Astrocyte of the cerebellum (primary cell): ENCODE data around the gene ARHGEF28.

Source experiments
- DNase-seq: peaks from one replicate; pipeline ENCODE4 v3.0.0-alpha.2; 2011; ENCODE audit warnings: low read depth
- H3K4me3 ChIP-seq: 2 replicates; pipeline ENCODE4 v1.5.1; 2011; ENCODE audit warnings: mild to moderate bottlenecking, low read depth, low read length, moderate library complexity
- in situ Hi-C: cut with HindIII; loops from 2 replicates; pipeline ENCODE4 v1.10.0; 2017; ENCODE audit warnings: low sequenced_read_pairs
- TF ChIP-seq, protein P1 (sequence below): IDR thresholded peaks from 2 replicates; pipeline ENCODE4 v1.5.1; 2012; ENCODE audit warnings: low read length, low read depth, moderate library complexity, mild to moderate bottlenecking; ENCODE audit errors: missing control alignments

ARHGEF28 gene

DNA sequence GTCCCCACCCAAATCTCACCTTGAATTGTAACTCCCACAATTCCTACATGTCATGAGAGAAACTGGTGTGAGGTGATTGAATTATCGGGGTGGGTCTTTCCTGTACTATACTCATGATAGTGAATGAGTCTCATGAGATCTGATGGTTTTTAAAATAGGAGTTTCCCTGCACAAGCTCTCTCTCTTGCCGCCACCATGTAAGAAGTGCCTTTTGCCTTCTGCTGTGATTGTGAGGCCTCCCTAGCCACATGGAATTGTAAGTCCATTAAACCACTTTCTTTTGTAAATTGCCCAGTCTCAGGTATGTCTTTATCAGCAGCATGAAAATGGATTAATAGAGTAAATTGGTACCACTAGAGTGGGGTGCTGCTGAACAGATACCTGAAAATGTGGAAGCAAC, 140.9 kb downstream of the ARHGEF28 start:
- TF ChIP-seq, protein P1, sequence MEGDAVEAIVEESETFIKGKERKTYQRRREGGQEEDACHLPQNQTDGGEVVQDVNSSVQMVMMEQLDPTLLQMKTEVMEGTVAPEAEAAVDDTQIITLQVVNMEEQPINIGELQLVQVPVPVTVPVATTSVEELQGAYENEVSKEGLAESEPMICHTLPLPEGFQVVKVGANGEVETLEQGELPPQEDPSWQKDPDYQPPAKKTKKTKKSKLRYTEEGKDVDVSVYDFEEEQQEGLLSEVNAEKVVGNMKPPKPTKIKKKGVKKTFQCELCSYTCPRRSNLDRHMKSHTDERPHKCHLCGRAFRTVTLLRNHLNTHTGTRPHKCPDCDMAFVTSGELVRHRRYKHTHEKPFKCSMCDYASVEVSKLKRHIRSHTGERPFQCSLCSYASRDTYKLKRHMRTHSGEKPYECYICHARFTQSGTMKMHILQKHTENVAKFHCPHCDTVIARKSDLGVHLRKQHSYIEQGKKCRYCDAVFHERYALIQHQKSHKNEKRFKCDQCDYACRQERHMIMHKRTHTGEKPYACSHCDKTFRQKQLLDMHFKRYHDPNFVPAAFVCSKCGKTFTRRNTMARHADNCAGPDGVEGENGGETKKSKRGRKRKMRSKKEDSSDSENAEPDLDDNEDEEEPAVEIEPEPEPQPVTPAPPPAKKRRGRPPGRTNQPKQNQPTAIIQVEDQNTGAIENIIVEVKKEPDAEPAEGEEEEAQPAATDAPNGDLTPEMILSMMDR, result no peak
- no peak overlapping the region for H3K4me3 ChIP-seq
- in situ Hi-C loops, result no loop called here
- no peak for DNase-seq

DNA sequence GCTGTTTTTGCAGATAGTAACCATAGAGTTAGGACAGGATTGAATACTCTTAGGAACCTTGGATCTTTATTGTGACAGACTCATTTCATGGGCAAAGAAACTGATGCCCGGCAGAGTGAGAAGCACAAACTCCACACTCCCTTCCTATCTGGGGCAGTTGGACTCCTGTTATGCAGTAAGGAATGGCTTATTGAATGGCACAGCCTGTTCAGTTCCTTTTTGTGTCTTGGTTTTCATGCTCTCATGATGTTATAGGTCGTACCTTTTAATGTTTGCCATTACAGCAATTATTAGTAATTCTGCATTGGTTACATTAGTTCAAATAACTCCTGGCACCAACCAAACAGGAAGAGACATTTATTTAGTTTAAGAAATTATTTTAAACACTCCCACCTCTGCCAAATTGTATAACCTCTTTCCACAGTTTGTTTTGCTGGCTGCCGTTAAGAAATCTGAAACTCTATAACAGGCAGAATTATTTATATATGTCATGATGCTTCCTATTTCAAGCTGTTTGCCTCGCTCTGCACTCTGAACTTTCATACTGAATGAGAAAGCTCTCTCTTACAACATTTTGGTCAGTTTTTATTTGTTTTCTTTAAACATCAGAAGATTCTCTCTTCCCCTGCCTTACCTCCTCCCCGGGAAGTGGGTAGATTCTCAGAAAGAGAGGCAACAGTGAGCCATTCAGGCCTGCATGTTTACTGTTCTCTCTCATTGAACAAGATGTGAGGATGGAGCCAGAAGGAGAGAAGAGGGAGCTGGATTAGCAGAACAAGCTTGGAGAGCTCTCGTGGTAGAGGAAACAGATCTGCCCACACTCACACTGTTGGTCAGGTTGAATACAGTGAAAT, 144.4 kb downstream of the ARHGEF28 start:
- in situ Hi-C loops, result no loop called here
- TF ChIP-seq, protein P1, result no peak
- DNase-seq, result no peak
- no peak overlapping the region for H3K4me3 ChIP-seq

DNA sequence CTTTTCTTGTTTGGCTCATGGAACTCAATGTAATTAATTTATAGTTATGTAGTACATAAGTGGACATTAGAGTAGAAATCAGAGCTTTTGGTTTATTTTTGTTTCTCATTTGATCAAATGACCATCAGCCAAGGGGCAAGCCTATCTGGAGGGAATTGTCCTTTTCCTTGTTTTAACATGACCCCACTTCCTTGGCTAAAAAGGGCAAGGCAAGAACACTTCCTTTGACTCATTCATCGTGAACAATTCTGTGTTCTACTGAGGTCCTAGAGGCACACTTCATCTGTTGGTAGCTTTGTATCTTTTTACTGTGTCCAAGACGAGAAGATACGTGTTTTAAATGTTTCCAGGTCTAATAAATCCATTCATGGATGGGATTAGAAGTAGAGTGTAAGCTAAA, 148.9 kb downstream of the ARHGEF28 start:
- TF ChIP-seq, protein P1, result no peak
- in situ Hi-C loops, result no loop called here
- no peak overlapping the region for H3K4me3 ChIP-seq
- DNase-seq, result no peak

DNA sequence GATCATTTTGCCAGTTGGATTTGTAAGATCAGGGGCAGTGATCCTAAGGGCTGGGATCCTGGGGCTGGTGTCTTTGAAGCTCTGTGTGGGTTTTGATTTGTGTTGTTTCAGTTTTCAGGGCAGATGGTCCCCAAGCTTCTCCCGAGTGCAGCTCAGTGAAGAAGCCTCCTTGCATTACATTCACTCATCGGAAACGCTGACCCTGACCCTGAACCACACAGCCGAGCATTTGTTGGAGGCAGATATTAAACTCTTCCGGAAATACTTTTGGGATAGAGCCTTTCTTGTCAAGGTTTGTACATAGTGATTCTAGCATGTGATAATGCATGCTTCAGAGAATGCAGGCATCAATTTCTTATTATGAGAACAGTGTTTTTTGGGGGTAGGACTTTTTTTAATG, 150.4 kb downstream of the ARHGEF28 start:
- H3K4me3 ChIP-seq, result no peak overlapping the region
- in situ Hi-C loops, result no loop called here
- DNase-seq, result no peak
- TF ChIP-seq, protein P1, result no peak

DNA sequence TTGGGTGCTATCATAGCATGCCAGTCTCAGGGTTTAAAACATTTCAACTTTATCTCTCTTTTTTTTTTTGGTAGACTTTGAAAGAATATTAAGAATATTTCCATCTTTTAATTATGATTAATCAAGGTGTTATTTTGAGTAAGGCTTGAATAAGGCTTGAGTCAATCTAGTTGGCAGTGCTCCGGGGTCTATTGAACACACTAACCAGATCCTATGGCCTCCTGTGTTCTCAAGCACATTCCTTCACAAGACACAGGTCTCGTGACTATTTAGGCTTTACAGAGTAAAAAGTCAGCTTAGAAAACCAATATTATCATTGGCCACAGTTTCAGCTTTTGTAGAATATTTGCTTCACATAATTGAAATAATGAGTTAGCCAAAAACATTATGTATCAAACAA, 151.2 kb downstream of the ARHGEF28 start:
- TF ChIP-seq, protein P1, result no peak
- no peak overlapping the region for H3K4me3 ChIP-seq
- in situ Hi-C loops, result no loop called here
- no peak for DNase-seq

DNA sequence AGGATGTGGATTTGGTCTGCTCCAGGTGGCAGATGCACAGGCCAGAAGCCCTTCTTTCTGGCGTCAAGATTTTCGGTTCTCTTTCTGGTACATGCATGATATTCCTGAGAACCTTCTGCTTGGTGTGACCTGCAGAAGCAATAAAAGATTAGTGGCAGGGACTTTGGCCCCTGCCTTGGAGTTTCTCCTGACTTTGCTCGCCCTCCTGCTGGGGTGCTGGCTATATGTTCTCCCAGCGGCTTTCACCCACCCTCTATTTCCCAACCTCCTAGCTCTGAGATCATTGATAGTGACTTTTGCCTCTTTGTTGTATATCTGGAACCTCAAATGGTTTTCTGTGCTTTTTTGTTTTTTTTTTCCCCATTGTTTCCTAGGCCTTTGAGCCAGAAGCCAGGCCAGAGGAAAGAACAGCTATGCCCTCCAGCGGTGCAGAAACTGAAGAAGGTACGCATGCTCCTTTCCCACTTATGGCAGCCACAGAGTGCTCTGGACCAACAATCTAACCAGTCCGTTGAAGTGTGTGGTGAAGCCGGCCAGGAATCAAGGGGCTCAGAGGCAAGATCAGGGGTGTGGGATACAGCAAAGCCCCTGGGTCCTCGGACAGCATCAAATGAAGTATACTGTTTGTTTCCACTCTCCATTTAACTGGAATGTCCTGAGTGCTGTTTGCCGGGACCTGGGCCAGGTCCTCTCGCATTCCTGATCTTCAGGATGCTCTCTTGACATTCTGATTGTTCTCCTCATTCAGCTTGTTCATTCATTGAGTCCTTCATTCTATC, 154.5 kb downstream of the ARHGEF28 start:
- DNase-seq, result no peak
- no peak overlapping the region for H3K4me3 ChIP-seq
- TF ChIP-seq, protein P1, result no peak
- in situ Hi-C loops, result no loop called here
